Measurements from ENCODE around the gene WASHC2A. TPM values are rescaled to one million over a fixed set of nuclear protein-coding genes. Genes with fewer than 3 reads are reported as not detected.
A peak's percentile ranks its signal among the peaks of the same experiment; 100 is the strongest.
"Not testable (repeated sequence)": the region's sequence is repeated elsewhere in the genome, so short reads cannot be mapped to it uniquely, and the experiment has no call there.

WASHC2A gene
- total RNA-seq (65.4 TPM), polyA plus RNA-seq (10 to 100 TPM; 10.5 to 18.0 (median 16.5) TPM)

GRCh38 chr10:50067546-50068351 lies at the start of gene WASHC2A:
Gene WASHC2A (plus strand): TSS chr10:50067954. CDS start chr10:50068006, 52 bp downstream.
- not testable (repeated sequence) for H3K27me3 Mint-ChIP-seq; H3K9me3 Mint-ChIP-seq; H3K36me3 ChIP-seq (ENCODE audit: control insufficient read depth, insufficient read depth, low read length); H3K36me3 Mint-ChIP-seq; H3K4me1 ChIP-seq (ENCODE audit: control insufficient read depth, insufficient read depth, low read length, poor library complexity, severe bottlenecking); H3K9me3 ChIP-seq (ENCODE audit: control insufficient read depth in 2 of 2, low read length in 2 of 2); H3K27me3 ChIP-seq (ENCODE audit: control insufficient read depth, insufficient read depth, low read length)
- peaks cover 5 to 21% (median 9%) of the 10 kb centered on the region in 4 donors for H3K4me1 Mint-ChIP-seq
- ATAC-seq (ENCODE audit: low read depth in 2 of 2) (peak; percentile 89 to 93), DNase-seq (peak; percentile 92 to 95 (median 93))
- peak within 1 kb of the TSS; percentile 77 to 83 (median 83) for H3K27ac Mint-ChIP-seq
- peak within 1 kb of the TSS; percentile 33 for H3K27ac ChIP-seq (ENCODE audit: insufficient read depth, low read length, poor library complexity, severe bottlenecking)
- H3K4me3 Mint-ChIP-seq = peak within 1 kb of the TSS; percentile 87 to 93 (median 89)
- H3K4me3 ChIP-seq (ENCODE audit: low read depth, low read length) = peak within 1 kb of the TSS; percentile 41

- not testable (repeated sequence) for H3K36me3 ChIP-seq (ENCODE audit: control insufficient read depth, insufficient read depth, low read length); H3K4me3 Mint-ChIP-seq; H3K4me1 ChIP-seq (ENCODE audit: control insufficient read depth, insufficient read depth, low read length, poor library complexity, severe bottlenecking); H3K27ac ChIP-seq (ENCODE audit: insufficient read depth, low read length, poor library complexity, severe bottlenecking); H3K36me3 Mint-ChIP-seq; H3K9me3 ChIP-seq (ENCODE audit: control insufficient read depth in 2 of 2, low read length in 2 of 2); H3K9me3 Mint-ChIP-seq; H3K4me3 ChIP-seq (ENCODE audit: low read depth, low read length); DNase-seq; ATAC-seq (ENCODE audit: low read depth in 2 of 2); H3K27me3 Mint-ChIP-seq; H3K27me3 ChIP-seq (ENCODE audit: control insufficient read depth, insufficient read depth, low read length); H3K4me1 Mint-ChIP-seq; H3K27ac Mint-ChIP-seq
Measured at GRCh38 chr10:50019279-50019678, 48.5 kb upstream of the WASHC2A start.

GRCh38 chr10:50020451-50021024 lies 47.2 kb upstream of the WASHC2A start:
- not testable (repeated sequence) for H3K27ac ChIP-seq (ENCODE audit: insufficient read depth, low read length, poor library complexity, severe bottlenecking); H3K9me3 Mint-ChIP-seq; H3K4me3 Mint-ChIP-seq; H3K4me1 Mint-ChIP-seq; H3K36me3 ChIP-seq (ENCODE audit: control insufficient read depth, insufficient read depth, low read length); H3K36me3 Mint-ChIP-seq; H3K27me3 Mint-ChIP-seq; H3K4me1 ChIP-seq (ENCODE audit: control insufficient read depth, insufficient read depth, low read length, poor library complexity, severe bottlenecking); H3K27ac Mint-ChIP-seq; H3K4me3 ChIP-seq (ENCODE audit: low read depth, low read length); H3K27me3 ChIP-seq (ENCODE audit: control insufficient read depth, insufficient read depth, low read length); DNase-seq; ATAC-seq (ENCODE audit: low read depth in 2 of 2); H3K9me3 ChIP-seq (ENCODE audit: control insufficient read depth in 2 of 2, low read length in 2 of 2)

- Mint-ChIP-seq H3K27me3 (peaks cover 14% of the 10 kb centered on the region), H3K4me1 (no peaks in the 10 kb centered on the region), H3K4me3 (no peak overlapping the region), H3K27ac (no peak overlapping the region), H3K9me3 (no peaks in the 10 kb centered on the region), H3K36me3 (peaks cover 3% of the 10 kb centered on the region)
- Histone ChIP-seq H3K27ac (ENCODE audit: insufficient read depth, low read length, poor library complexity, severe bottlenecking) (no peak overlapping the region), H3K4me3 (ENCODE audit: low read depth, low read length) (no peak overlapping the region), H3K27me3 (ENCODE audit: control insufficient read depth, insufficient read depth, low read length) (peaks cover 3% of the 10 kb centered on the region), H3K4me1 (ENCODE audit: control insufficient read depth, insufficient read depth, low read length, poor library complexity, severe bottlenecking) (no peaks in the 10 kb centered on the region), H3K36me3 (ENCODE audit: control insufficient read depth, insufficient read depth, low read length) (no peaks in the 10 kb centered on the region), H3K9me3 (ENCODE audit: control insufficient read depth in 2 of 2, low read length in 2 of 2) (no peaks in the 10 kb centered on the region)
- DNase-seq = no peak
- ATAC-seq (ENCODE audit: low read depth in 2 of 2) = no peak
Measured at GRCh38 chr10:50021646-50022045, 46.1 kb upstream of the WASHC2A start.

GRCh38 chr10:50024716-50025383 lies 42.9 kb upstream of the WASHC2A start:
- H3K4me1 ChIP-seq (ENCODE audit: control insufficient read depth, insufficient read depth, low read length, poor library complexity, severe bottlenecking); H3K9me3 Mint-ChIP-seq; H3K4me3 ChIP-seq (ENCODE audit: low read depth, low read length); ATAC-seq (ENCODE audit: low read depth in 2 of 2); H3K36me3 Mint-ChIP-seq; H3K36me3 ChIP-seq (ENCODE audit: control insufficient read depth, insufficient read depth, low read length); H3K4me3 Mint-ChIP-seq; H3K9me3 ChIP-seq (ENCODE audit: control insufficient read depth in 2 of 2, low read length in 2 of 2); H3K27ac ChIP-seq (ENCODE audit: insufficient read depth, low read length, poor library complexity, severe bottlenecking); H3K27ac Mint-ChIP-seq; DNase-seq; H3K27me3 ChIP-seq (ENCODE audit: control insufficient read depth, insufficient read depth, low read length); H3K4me1 Mint-ChIP-seq: not testable (repeated sequence)
- peaks cover 30% of the 10 kb centered on the region for H3K27me3 Mint-ChIP-seq

- Mint-ChIP-seq H3K27me3 (peaks cover 33% of the 10 kb centered on the region), H3K27ac (no peak overlapping the region), H3K4me3 (no peak overlapping the region), H3K4me1 (no peaks in the 10 kb centered on the region), H3K36me3 (peaks cover 3% of the 10 kb centered on the region), H3K9me3 (no peaks in the 10 kb centered on the region)
- DNase-seq = no peak
- H3K27me3 ChIP-seq (ENCODE audit: control insufficient read depth, insufficient read depth, low read length) = peaks cover 3% of the 10 kb centered on the region
- ATAC-seq (ENCODE audit: low read depth in 2 of 2) = no peak
- no peaks in the 10 kb centered on the region for H3K36me3 ChIP-seq (ENCODE audit: control insufficient read depth, insufficient read depth, low read length)
- no peak overlapping the region for H3K4me3 ChIP-seq (ENCODE audit: low read depth, low read length)
- H3K4me1 ChIP-seq (ENCODE audit: control insufficient read depth, insufficient read depth, low read length, poor library complexity, severe bottlenecking) = no peaks in the 10 kb centered on the region
- no peaks in the 10 kb centered on the region for H3K9me3 ChIP-seq (ENCODE audit: control insufficient read depth in 2 of 2, low read length in 2 of 2)
- no peak overlapping the region for H3K27ac ChIP-seq (ENCODE audit: insufficient read depth, low read length, poor library complexity, severe bottlenecking)
Measured at GRCh38 chr10:50025627-50026026, 42.1 kb upstream of the WASHC2A start.

- H3K36me3 ChIP-seq (ENCODE audit: control insufficient read depth, insufficient read depth, low read length) = no peaks in the 10 kb centered on the region
- H3K27me3 ChIP-seq (ENCODE audit: control insufficient read depth, insufficient read depth, low read length) = peaks cover 3% of the 10 kb centered on the region
- no peak overlapping the region for H3K27ac ChIP-seq (ENCODE audit: insufficient read depth, low read length, poor library complexity, severe bottlenecking)
- no peaks in the 10 kb centered on the region for H3K9me3 ChIP-seq (ENCODE audit: control insufficient read depth in 2 of 2, low read length in 2 of 2)
- no peak overlapping the region for H3K4me3 ChIP-seq (ENCODE audit: low read depth, low read length)
- H3K36me3 Mint-ChIP-seq = peaks cover 3% of the 10 kb centered on the region
- peaks cover 33% of the 10 kb centered on the region for H3K27me3 Mint-ChIP-seq
- no peak for DNase-seq
- H3K27ac Mint-ChIP-seq = no peak overlapping the region
- H3K4me1 ChIP-seq (ENCODE audit: control insufficient read depth, insufficient read depth, low read length, poor library complexity, severe bottlenecking) = no peaks in the 10 kb centered on the region
- no peak overlapping the region for H3K4me3 Mint-ChIP-seq
- H3K4me1 Mint-ChIP-seq = no peaks in the 10 kb centered on the region
- no peaks in the 10 kb centered on the region for H3K9me3 Mint-ChIP-seq
- ATAC-seq (ENCODE audit: low read depth in 2 of 2) = no peak
Measured at GRCh38 chr10:50027195-50027594, 40.6 kb upstream of the WASHC2A start.

All from CD4-positive, CD25-positive, alpha-beta regulatory T cell (primary cell).